HG03064 (cell line): Measurements from ENCODE around the gene IGFL4.

Experiments
- ATAC-seq: cut with Tn5 transposase; IDR thresholded peaks from one replicate; pipeline ENCODE4 v1.9.1; 2021; ENCODE audit warnings: low read depth; ENCODE audit not compliant: unreplicated experiment

The IGFL4 gene

DNA sequence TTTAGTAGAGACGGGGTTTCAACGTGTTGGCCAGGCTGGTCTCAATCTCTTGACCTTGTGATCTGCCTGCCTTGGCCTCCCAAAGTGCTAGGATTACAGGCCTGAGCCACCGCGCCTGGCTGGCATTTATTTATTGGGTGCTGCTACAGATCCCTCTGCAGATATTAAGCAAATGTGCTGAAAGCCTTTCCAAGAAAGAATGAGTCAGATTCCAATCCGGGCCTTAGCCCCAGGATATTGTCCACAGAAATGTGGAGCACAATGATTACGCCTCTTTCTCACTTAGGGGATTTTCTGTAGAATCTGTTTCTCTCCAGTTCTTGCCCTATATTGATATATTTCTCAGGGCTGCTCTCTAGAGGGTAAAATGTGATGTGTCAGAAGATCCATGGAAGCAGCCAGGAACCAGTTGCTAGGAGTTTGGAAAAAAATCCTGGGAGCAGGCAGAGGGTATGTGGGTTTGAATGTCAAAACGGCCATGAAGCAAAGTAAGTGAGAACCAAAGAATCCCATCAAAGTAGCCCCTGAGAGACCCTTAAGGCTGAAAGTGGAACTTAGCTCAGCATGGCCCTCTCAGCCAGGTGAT, 24.8 kb upstream of the IGFL4 start:
- ATAC-seq: no peak

DNA sequence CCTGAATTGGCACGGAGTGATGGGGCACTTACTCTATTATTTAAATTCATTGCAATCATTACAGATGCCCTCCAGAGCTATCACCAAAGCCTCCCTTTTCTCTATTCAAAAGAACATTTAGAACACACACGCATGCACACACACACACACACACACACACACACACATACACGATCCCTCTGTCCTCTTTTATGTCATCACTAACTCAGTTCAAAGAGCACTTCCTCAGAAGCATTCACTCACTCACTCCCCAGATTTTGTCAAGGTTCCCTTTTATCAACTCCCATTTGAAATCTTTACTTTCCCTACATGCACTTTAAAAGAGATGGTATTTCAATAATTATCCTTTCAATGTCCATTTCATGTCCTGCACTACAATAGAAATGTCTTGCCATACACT, 22.4 kb upstream of the IGFL4 start:
- ATAC-seq: no peak

DNA sequence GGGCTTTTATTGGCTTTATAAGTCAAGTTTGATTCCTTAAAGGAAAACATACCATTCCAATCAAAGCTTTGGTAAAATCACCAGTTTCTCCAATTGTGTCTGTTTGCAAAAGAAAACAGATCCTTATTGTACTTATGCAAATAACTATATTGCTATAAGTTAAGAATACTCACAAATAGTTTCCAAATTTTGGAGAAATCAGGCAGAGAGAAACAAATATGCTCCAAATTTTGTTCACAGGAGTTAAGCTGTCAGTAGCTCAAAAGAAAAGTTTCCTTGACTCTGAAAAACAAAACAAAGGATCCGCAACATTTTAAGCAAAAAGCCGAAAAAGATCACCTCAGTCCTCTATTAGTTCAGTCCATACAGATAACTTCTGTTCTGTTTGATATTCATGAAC, 19.2 kb upstream of the IGFL4 start:
- ATAC-seq: no peak

DNA sequence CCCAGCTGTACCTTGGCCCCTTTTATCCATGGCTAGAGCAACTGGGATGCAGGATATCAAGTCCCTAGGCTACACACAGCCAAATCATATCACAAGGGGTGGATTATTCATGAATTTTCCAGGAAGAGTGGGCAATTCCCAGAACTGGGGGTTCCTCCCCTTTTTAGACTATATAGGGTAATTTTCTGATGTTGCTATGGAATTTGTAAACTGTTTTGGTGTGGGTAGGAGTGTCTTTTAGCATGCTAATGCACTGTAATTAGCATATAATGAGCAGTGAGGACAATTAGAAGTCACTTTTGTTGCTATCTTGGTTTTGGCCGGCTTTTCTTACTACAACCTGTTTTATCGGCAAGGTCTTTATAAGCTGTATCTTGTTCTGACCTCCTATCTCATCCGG, 18.0 kb upstream of the IGFL4 start:
- ATAC-seq: no peak

DNA sequence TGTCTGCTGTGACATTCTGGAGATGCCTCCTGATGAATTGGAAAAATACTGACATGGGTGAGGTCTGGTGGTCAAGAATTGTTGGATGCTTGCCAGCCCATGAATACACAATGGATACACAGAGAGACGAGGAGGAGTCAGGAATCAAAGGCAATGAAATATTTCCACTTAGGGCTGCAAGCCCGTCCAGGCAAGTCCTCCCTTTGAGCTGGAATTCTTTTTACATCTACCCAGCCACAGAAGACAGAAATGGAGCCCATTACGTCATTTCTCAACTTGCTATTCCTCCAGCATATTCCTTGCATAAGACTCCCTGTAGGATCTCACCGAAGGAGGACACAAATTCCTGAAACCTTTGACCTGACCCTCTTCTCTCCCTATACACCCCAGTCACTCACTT, 15.7 kb upstream of the IGFL4 start:
- no peak for ATAC-seq

DNA sequence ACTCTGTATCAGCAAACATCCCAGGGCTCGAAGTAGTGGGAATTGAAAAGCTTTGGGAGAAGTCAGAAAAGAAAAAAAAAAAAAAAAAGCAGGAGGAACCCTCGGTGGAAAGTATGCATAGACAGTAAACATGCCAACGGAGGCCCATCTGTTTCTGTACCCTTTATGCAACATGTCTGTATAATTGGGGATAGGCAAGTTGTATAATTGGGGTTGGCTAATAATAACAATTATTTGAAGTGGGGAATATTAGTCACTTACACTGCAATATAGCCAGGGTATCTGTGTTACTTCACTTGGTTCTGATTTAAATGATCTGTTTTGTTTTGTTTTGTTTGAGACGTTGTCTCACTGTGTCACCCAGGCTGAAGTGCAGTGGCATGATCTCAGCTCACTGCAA, 12.1 kb upstream of the IGFL4 start:
- ATAC-seq: no peak

DNA sequence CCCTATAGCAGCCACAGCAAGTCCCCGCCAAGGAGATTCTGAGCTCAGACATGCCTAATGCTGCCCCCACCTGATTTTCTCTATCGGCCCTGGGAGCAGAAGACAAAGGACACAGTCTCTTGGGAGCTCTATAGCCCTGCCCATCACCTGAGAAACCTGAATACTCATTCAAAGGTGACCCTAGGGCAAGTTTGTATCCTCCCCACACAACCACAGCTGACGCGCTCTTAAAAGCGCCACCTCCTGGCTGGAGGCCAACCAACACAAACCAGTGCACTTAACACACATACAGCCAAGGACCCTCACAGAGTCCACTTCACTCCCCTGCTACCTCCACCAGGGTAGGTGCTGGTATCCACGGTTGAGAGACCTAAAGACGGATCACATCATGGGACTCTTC, 8.8 kb upstream of the IGFL4 start:
- ATAC-seq: no peak

DNA sequence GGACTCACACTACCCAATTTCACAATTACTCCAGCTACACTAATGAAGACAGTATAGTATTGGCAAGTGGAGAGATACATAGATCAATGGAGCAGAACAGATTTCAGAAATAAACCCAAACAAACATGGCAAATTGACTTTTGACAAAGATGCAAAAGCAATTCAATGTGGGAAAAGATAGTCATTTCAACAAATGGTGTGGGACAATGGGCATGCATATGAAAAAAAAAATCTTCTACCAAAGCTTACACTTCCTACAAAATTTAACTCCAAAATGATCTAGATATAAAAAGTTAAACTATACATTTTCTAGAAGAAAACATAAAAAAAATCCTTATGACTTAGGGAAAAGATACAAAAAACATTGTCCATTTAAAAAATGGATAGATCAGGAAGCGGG, 2.7 kb upstream of the IGFL4 start:
- ATAC-seq: no peak

DNA sequence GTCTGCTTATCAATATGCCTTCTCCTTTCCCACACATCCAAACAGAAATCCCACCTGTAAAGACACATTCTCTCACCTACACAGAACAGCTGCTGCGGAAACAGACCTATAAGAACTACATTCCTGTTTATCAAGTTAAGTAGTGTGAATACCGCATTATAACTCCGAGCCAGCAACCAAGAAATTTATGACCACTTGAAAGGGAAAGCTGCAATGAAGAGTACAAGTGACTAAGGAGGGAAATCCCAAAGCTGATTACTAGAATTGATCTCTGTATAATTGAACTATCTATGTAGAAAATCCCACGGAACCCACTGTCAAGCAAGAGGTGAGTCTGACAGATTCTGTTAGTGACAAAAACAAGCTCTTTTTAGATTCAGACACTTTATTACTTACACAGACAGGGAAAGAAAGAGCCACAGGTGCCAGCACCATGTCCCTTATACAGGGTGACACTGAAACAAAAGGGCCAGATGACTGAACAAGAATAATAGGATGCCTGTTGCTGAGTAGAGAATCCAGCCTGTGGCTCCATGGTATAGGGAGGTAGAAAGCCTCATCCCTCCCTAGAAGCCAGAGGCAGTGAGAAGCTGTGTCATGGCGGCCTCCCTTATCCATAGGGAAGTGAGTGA, 1.6 kb upstream of the IGFL4 start:
- no peak for ATAC-seq

DNA sequence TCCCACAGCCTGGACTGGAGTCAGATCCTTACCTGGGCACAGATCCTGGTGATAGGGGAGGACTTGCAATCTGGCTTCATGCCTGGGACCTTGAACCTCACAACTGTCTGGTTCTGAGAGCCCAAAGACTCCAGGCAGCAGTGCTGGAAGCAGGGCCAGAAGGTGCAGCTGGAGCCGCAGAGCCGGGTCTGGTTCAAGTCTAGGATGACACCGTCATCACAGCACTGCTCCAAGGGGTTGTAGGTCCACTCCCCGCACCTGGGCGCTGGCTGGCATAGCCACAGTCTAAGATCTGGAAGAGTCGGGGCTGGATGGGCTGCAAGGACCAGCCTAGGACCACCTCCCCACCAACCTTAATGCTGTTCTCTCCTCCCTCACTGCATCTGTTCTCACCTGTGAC, 677 bp downstream of the IGFL4 start:
- no peak for ATAC-seq

DNA sequence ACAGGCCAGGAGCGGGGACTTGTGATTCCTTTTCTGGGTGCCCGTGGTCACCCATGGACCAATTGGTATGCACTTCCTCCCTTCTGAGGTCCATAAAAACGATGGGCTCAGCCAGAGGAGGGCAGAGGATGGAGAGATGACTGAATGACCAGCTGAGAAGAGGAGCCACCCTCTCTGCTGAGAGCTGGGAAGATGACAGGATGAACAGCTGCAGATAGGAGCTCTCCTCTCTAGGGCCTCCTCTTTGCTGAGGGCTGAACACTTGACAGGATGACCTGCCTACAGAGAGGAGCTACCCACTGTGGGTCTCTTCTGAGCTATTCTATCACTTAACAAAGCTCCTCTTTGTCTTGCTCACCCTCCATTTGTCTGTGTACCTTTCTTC, 4.1 kb downstream of the IGFL4 start:
- ATAC-seq: no peak

DNA sequence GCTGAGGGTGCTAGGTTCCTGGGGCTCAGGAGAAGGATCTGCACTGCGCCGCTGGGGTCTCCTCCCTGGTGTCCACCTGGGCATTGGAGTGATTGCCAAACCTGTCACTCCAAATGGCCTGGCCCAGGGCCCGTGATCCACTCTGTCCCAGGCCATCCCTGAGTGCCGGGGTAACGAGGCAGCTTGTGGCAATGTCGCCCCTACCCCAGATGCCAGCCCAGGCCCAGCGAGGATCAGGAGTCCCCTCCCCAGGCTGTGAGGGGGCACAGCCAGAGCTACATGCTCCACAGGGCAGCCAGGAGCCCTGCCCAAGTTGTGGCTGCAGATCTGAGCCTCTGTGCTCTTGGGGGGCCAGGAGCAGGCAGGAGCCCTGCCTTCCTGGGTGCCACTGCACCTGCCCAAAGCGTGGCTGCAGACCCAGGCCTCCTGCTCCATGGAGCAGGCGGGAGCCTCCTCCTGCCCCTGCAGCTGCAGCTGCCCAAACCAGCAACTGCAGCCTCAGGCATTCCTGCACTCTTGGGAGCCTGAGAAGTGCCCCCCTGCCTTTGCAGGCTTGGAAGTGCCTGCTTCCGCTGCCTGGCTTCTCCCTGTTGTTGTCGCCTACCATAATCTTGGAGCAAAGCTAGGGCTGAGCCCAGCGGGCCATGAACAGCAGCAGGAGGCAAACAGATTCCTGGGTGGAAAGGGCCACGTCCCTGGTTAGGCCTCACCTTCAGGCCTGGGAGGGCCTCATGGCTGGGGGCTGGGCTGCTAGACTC, 4.6 kb downstream of the IGFL4 start:
- ATAC-seq: no peak

DNA sequence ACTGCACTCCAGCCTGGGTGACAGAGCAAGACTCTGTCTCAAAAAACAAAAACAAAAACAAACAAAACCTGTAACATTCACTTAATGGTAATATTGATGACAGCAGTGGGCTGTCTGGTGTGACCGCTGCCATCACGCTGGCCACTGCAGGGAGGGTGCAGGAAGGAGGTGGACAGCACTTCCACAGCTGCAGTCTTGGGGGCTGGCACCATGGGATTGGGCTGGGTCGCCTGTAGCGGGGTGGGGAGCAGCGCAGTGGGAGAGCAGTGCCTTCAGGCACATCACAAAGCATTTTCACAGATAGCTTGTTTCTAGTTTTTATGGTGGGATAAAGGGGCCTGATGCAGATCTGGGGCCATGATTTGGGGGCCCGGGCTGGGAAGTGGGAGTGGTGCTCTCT, 5.3 kb downstream of the IGFL4 start:
- no peak for ATAC-seq

DNA sequence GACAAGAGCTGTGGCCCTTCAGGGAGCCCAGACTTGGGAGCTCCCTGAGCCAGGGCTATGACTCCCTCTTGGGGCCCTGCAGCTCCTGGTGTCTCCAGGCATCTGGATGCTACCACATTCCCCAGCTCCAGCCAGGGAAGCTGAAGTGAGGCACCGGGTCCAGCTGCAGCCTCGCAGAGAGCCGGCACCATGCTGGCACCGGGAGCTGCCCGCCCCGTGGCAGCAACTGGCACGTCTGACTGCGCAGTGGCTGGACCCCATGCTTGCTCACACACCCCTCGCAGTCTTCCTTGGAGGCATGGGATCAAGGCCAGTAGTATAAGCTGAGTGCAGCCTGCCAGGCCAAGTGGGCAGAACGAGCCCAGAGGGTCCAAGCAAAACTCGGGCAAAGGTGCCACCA, 7.4 kb downstream of the IGFL4 start:
- ATAC-seq: no peak

DNA sequence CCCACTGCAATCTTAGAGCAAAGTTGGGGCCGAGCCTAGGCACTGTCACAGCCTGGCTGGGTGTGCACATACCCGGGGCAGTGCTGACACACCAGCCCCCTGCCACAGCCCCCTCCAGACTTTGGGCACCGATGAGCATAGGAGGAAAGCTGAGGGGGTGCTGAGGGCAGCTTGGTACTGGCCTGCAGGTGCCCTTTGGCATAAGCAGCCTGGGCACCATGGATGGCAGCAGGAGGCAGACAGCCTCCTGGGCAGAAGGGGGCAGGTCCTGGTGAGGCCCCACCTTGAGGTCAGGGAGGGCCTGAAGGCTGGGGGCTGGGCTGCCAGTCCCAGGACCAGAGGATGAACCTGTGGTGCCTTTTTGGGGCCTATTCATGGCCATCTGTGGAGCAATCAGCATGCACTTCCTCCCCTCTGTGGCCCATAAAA, 8.2 kb downstream of the IGFL4 start:
- ATAC-seq: no peak

DNA sequence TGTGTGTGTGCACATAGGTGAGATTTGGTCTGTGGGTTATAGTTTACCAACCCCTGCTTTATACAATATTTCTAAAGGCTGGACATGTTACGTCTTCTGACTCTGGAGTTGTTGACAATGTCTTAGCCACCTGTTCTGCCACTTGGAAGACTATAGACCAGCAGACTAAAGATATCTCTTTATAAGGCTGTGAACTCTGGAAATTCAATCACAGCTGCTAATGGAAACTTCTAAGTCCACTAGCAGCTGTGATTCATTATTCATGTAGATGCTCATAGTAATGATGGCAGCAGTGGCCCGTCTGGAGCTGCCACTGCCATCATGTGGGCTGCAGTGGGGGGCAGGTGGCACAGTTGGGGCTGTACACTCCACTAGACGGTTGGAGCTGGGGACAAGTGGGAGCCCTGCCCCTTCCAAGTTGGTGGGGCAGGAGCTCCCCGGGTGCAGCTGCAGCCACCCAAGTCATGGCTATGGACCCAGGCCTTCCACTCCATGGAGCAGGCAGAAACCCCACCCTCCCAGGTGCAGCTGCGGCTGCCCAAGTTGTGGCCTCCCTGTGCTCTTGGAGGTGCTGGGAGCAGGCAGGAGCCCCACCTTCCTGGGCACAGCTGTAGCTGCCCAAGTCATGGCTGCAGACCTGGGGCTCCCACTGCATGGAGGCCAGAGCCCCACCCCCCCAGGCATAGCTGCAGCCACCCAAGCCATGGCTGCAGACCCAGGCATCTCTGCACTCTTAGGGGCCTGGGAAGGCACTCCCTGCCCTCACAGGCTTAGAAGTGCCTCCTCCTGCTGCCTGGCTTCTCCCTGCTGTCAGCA, 8.8 kb downstream of the IGFL4 start:
- no peak for ATAC-seq

DNA sequence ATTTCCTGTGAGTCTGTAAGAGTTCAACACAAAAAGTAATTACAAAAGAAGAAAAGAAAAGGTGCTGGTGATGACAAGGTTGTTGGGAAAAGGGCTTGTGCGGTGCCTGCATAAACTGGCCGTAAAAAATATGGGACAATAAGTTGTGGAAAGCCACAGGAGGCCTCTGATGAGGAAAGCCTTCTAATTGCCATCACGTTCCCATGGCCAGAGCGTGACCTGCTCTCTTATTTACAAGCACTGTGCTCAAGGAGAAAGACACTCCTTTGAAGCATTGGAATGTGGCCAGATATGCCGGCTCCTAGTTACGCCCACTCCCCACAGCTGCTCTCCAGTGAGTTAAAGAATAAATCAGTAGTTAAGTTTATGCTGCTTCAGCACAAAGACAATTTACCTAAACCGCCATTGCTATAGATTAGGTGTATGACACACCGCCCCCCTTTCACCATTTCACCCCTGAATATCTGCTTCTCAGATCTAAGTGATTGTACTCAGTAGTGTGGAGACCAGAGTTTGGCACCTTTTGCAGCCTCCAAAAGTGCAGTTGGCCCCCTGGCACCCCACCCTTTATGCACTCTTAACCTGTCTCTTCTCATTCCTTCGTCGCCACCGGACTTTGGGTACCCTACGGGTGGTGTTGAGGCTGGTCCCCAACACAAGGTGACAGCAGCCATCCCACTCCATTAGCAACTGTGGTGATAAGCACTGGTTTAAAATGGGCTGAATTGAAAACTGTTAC, 9.8 kb downstream of the IGFL4 start:
- ATAC-seq: no peak

DNA sequence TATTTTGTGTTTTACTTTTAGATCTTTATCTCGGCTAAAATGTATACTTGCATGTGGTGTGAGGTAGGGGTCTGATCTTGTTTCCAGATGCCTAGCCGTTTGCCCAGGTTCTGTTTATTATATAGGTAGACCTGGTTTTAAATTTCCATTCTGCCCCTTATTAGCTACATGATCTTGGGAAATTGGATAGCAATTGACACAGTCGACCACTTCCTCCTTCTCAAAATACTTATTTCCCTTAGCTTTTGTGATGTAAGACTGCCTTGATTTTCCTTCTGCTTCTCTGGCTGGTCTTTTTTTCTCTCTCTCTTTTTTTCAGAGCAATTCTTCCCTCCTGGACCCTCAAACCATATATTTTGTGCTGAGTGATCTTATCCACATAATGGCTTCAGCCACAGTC, 15.0 kb downstream of the IGFL4 start:
- no peak for ATAC-seq

DNA sequence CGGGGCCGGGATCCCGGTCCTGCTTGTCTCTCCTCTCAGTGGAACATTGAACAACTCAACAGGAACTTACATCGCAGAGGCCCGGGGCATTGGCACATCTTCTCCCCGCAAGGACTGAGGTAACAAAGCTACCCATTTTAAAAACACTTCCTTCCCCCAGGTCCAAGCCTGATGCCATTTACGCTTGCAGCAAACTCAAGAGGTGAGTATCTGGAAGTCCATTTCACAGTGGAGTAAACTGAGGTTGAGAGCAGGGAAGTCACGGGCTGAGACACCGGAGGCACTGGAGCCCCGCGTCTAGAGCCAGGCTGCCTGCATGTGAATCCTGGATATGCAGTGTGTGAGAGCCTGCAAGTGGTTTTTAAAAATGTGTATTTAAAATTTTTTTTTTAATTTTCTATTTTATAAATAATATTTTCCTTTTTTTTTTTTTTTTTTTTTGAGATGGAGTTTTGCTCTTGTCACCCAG, 17.5 kb downstream of the IGFL4 start:
- no peak for ATAC-seq

DNA sequence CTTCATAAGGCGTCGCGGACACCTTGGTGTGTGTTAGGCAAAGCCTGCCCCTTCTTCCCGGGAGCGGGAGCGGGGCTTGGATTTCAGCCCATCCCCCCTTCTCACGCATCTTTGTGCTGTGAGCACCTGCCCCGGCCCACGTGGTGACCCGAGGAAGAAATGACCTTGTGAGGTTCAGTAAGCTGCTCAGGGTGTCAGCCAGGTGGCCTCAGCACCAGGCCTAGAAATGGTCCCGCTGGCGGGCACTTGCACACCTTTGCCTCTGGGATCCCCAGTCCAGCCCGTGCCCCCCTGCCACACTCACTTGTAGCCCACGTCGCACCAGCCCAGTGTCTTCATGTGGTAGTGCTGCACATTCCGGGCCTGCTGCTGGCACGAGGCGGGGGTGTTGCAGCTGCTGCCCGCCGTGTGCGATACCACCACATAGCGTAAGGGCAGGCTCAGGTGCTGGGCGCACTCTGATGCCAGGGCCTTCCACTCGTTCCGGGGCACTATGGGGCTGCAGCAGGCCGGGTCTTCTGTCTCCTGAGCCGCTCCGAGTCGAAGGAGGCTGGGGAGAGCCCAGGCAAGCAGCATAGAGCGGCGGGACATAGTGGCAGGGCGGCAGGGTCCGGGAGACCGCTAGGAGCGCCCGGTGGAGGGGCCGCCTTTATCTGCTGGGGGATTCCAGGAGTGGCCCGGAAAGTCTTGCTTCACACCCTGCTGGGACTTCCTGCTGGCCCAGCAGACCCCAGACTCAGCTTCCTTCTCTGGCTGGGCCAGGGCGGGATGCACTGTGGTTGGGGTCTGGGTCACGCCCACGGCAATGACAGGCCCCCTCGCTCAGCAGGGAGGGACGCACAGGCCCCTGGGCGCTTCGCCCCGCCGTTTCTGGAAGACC, 18.1 kb downstream of the IGFL4 start, which contains the start of gene PGLYRP1:
Gene PGLYRP1 (minus strand): TSS at position 623 of the 880 bp plus-strand sequence. CDS start 32 bp downstream, at position 591.
- no peak for ATAC-seq
